Measurements from ENCODE around the gene CLIC5.

CLIC5 gene

GRCh38 chr6:45892196-45892595 lies 123.5 kb downstream of the CLIC5 start:
- DNase-seq: no peak

GRCh38 chr6:45886776-45887175 lies 128.9 kb downstream of the CLIC5 start:
- DNase-seq: no peak

DNA sequence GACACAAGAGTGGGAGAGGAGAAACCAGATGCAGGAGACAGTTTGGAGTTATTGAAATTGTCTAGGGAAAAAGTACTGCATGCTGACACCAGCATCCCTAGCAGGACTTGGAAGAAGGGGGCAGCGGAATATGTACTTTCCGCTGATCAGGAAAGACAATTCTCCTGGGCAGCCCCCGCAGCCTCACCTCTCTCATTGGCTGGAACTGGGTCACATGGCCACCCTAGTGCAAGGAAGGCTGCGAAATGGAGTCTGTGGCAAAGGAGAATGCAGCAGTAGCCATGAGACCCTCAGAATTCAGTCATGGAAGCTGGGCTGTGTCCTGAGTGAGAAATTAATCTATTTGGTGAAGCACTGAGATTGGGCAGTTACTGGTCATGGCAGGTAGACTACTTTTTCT lies 131.3 kb downstream of the CLIC5 start:
- no peak for DNase-seq

DNA sequence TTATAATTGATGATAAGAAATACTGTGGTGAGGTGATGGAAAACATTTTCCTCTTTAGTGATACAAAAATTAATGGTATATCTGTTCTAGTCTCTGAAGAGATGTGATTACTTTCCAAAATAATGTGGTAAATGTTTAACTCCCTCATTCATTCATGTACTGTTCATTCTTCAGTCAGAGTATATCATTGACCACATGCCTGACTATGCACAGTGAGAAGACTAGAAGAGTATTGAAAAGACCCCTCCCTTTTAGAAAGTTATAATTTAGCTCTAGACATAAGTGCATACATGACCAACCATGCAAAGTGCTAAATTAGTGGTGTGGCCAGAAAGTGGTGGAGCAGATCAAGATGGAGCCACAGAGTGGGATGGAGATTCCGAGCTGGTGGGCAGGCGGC lies 133.0 kb downstream of the CLIC5 start:
- no peak for DNase-seq

- DNase-seq: no peak
Observed at GRCh38 chr6:45881705-45882467, 133.8 kb downstream of the CLIC5 start.

GRCh38 chr6:45880676-45881075 lies 135.0 kb downstream of the CLIC5 start:
- DNase-seq: no peak

DNA sequence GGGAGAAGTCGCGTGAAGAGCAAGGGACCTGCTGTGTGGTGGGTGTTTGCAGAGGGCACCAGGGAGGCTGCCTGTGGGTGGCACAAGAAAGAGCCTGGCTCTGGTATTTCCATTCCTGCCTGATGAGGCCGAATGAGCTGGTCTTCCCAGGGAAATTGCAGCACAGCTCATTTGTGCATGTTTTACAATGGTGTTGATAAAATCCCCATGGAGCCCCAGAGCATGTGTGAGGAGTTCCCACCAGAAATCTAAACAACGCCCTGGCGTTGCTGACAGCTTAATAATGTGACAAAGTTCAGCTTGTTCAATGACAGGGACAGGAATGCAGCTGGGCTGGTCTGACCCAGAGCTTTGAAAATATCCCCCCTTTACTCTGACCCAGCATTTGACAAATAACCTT lies 135.5 kb downstream of the CLIC5 start:
- DNase-seq: no peak

DNA sequence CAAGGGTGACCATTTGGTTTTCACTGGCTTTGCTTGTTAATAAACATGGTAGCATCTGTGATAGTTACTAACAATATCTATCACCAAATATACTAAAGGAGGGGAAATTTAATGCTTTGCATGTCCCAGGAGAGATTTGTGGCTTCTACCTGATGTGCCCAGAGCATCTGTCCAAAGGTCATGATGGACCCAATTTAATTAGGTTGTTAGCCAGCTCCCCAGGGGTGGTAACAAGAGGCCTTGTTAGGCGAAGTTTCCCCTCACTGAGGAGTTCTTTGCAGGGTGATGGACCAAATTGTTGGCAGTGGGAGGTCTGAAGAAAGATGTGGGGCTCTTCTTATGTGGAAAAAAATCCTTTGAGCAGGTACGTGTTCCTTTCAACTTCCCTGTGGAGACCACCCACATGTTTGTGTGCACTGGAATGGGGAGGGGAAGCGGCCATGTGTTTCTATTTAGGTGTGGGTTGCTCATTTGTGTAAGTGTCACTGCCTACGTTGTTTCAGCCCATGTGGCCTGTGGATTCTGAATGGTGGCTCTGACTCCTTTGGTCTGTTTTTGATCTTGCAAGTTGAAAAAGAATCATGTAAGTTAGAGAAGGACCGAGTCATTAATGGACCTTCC lies 137.6 kb downstream of the CLIC5 start:
- DNase-seq: no peak

DNA sequence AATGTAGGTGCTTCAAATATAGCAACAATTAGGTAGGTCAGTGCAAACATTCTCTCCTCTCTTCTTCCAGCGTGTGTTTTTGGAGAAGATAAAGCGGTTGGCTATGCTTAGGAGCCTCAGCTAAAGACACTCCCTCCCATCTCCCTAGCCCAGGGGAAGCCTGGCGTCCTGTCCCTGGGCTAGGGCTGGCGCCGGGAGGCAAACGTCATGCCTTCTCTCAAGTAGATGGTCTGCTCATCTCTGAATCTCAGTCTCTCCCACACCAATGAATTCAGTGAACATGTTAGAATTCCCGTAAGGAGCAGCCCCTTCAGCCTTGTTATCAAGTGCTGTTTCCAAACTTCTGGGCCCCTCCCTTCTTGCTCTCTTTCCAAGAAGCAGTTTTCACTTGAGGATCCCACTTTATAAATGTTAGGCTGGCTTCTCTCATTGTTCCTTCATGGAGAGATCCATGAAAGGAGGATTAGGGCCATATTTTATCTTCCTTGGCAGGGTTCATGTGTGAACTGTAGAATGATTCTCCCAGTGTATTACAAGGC lies 142.8 kb downstream of the CLIC5 start:
- DNase-seq: no peak

DNA sequence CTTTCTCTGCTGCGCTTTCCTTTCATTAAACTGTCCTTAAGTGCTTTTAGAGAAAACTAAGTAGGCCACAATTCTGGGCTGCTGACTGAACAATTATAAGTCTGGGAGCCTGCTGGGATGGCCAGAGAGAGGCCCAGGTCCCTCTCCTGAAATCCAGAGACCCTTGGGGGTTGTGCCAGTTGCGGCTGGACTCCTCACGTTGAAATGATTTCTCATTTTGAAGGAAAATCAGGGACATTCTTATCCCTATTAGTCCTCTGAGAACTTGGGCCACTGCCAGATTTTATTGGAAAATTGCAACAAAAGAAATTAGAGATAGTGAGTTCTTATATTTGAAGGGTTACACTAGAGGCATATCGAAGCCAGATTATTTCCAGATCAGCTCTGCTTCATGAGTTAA lies 145.1 kb downstream of the CLIC5 start:
- no peak for DNase-seq

DNA sequence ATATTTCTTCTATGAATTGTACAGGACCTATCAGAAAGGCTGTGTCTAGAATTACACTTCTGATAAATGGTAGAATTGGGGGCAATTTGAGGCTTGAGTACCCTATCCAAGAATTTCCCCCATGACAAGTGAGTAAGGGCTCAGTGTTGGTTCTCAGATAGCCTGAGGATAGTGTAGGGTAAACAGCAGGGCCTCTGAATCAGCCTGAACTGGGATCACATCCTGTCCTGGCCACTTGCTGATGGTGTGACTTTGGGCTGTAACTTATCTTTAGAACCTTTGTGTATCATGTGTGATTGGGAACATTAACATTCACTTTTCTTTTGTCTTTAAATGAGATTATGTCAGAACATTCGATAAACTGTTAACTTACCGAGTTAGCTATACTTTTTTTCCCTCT lies 151.0 kb downstream of the CLIC5 start:
- no peak for DNase-seq

DNA sequence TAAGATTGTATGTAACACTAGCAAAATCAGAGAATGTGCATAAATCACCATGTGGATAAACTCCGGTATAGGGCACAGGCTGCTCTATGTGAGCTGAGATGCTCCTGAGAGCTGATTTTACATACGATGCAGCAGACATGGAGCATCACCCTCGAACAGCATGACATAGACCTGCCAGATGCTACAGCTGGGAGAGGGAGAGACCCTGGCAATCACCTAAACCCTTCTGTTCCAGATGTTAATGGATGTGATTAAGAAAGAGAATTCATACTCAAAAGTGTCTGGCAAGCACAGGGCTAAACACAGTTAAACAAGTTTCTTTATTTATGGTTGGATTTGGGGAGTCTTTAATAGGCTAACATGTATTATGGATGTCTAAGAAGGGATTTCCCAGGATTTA lies 157.0 kb downstream of the CLIC5 start:
- DNase-seq: no peak

DNA sequence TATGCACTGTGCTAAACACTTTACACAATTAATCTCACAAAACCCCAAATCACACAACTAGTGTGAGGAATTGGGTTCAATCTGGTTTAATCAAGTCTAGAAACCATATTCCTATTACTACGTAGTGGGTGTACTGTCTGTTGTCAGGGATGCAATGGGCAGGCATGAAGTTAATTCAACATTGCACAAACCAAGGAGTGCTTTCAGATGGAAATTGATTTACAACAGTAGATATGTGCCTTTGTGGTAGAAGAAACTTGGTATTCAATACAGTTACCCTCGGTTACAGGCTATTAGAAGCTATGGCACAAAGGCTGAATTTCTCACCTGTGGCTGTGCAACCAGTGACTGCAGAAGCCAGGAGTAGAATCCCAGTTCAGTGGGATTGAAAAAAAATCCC lies 157.8 kb downstream of the CLIC5 start:
- no peak for DNase-seq

DNA sequence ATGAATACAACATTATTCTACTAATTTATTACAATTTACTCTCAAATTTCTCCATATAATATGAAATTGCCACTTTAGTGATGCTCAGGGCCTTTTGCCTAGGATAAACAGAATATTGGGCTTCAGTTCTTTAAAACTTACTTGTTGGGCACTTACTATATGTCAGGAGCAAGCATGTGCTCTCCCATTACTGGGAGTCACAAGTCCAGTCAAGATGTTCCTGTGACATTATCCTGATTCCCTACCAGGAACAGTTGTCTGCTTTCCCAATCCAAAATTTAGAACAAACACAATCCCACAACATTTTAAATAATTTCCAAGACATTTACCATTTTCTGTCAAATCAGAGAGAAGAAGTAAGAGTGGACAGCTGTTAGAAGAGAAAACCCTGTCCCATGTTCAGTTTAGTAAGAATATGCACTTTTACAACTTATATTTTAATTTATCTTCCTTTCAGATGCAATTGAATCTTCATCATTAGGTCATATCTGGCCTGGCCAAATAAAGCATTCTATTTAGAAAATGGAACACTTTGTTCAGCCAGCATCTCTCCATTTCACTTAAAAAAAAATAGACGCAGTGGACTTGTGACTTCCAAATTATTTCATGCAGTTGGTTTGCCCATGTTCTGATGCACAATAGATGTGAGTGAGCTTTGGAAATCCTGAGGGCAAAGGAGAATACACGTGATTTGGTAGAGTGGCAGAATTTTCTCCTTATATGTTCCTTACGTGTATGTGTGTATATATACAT lies 159.8 kb downstream of the CLIC5 start:
- no peak for DNase-seq

GRCh38 chr6:45854149-45854742 lies 161.4 kb downstream of the CLIC5 start:
- DNase-seq: no peak

- no peak for DNase-seq
Observed at GRCh38 chr6:45851034-45851400, 164.6 kb downstream of the CLIC5 start.

DNA sequence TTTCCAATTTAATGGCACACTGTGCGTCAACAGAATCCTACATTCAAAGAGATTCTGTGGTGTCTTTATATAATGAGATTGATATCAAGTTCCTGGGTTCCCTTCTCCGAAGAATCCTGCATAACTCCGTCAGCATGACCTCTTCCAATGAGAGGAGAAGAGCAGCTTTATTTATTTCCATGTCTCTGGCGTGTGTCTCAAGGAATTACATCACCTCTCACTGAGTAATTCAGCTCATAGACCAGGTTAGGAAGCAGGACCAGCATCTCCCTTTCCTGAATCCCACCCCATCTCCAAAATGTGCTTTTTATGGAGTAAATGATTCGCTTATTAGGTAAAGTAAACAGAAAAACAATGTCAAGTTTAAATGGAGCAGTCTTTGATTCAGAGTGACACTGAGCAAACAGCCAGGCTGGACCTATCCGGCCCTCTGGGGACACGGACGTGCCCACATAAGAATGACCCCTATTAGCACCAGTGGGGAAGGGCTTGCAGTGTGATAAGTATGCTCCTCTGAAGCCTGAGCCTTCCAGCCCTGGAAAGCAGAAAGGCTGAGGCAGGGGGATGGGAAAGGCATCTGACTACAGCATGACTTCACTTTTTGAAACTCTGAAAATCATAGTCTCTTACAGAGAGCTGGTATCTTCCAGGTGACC lies 165.2 kb downstream of the CLIC5 start:
- DNase-seq: no peak

- DNase-seq: no peak
Observed at GRCh38 chr6:45845567-45845966, 170.1 kb downstream of the CLIC5 start.

DNA sequence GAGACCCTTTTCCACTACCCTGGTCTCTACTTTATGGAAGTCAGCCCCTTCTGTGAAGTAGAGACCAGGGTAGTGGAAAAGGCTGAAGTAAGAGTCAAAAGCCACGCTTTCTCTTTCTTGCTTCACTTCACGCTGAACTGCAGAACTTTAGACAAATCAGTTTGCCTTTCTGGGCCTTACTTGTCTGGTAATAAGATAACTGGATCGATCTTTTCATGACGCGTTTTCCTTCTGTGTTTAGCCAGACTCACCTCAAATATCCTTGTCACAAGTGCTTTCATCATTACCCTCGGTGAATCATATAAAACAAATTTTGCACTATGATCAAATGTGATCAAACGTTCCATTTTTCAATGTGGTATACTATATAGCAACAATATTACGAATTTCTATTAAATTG lies 170.7 kb downstream of the CLIC5 start:
- DNase-seq: no peak

GRCh38 chr6:45843848-45844521 lies 171.7 kb downstream of the CLIC5 start:
- DNase-seq: no peak

DNA sequence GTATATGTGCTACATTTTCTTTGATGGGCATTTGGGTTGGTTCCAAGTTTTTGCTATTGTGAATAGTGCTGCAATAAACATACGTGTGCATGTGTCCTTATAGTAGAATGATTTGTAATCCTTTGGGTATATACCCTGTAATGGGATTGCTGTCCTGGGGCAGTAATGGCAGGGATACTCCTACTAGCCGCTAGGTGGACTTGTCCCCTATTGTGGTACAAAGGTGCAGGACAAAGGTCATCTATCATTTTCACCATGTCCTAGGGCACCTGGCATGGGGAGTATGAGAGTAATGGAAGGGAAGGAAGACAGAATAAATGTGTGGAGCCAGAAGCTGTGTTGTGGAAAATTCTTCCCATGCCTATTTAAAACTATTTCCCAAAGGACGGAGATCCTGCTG lies 174.6 kb downstream of the CLIC5 start:
- DNase-seq: no peak

- no peak for DNase-seq
Observed at GRCh38 chr6:45838996-45839395, 176.7 kb downstream of the CLIC5 start.
